Activated T-cell treated with anti-CD3 and anti-CD28 coated beads, Interleukin-2, amount 50 U/mL, for 4 hours (primary cell): ENCODE results near the gene PVALB. TPM values are rescaled to one million over a fixed set of nuclear protein-coding genes. Genes with fewer than 3 reads are reported as not detected.

Experiments
- ATAC-seq, 2 donors: fragments of 200-7000 bp; cut with Tn5 transposase; one replicate each; pipeline ENCODE4 v1.10.0; 2021
- DNase-seq: peaks from one replicate; pipeline ENCODE4 v3.0.0-alpha.2; 2020
- H3K27me3 Mint-ChIP-seq: one replicate; pipeline ENCODE4 v1.8.0; 2021; ENCODE audit warnings: low read depth, mixed read lengths
- H3K36me3 Mint-ChIP-seq: one replicate; pipeline ENCODE4 v1.8.0; 2022; ENCODE audit warnings: mixed read lengths; ENCODE audit not compliant: insufficient read depth
- H3K4me1 Mint-ChIP-seq: one replicate; pipeline ENCODE4 v1.8.0; 2021; ENCODE audit warnings: low read depth, mixed read lengths
- H3K4me3 Mint-ChIP-seq: one replicate; pipeline ENCODE4 v1.8.0; 2021; ENCODE audit warnings: mild to moderate bottlenecking, moderate library complexity, mixed read lengths
- H3K9me3 Mint-ChIP-seq: one replicate; pipeline ENCODE4 v1.8.0; 2021; ENCODE audit warnings: mixed read lengths
- total RNA-seq, 3 donors: library from RNA; stranded (reverse); gene quantifications; one replicate each; pipeline ENCODE4 v1.2.1, GENCODE V29; 2021

The PVALB gene
- total RNA-seq, 3 donors from 2014 or later, result not detected

GRCh38 chr22:36855478-36855877 lies 38.6 kb upstream of the PVALB start:
- DNase-seq (no peak), ATAC-seq (no peak)
- Mint-ChIP-seq H3K4me3 (no peak overlapping the region), H3K27me3 (peaks cover 4% of the 10 kb centered on the region), H3K4me1 (peaks cover 21% of the 10 kb centered on the region), H3K36me3 (no peaks in the 10 kb centered on the region), H3K9me3 (no peaks in the 10 kb centered on the region)

GRCh38 chr22:36853407-36854099 lies 36.7 kb upstream of the PVALB start:
- H3K4me3 Mint-ChIP-seq, result peak overlapping the region; percentile 45
- ATAC-seq (peak; percentile 84 to 87), DNase-seq (peak; percentile 84)
- peaks cover 16% of the 10 kb centered on the region for H3K27me3 Mint-ChIP-seq
- no peaks in the 10 kb centered on the region for H3K9me3 Mint-ChIP-seq
- H3K36me3 Mint-ChIP-seq, result no peaks in the 10 kb centered on the region
- peaks cover 15% of the 10 kb centered on the region for H3K4me1 Mint-ChIP-seq

DNA sequence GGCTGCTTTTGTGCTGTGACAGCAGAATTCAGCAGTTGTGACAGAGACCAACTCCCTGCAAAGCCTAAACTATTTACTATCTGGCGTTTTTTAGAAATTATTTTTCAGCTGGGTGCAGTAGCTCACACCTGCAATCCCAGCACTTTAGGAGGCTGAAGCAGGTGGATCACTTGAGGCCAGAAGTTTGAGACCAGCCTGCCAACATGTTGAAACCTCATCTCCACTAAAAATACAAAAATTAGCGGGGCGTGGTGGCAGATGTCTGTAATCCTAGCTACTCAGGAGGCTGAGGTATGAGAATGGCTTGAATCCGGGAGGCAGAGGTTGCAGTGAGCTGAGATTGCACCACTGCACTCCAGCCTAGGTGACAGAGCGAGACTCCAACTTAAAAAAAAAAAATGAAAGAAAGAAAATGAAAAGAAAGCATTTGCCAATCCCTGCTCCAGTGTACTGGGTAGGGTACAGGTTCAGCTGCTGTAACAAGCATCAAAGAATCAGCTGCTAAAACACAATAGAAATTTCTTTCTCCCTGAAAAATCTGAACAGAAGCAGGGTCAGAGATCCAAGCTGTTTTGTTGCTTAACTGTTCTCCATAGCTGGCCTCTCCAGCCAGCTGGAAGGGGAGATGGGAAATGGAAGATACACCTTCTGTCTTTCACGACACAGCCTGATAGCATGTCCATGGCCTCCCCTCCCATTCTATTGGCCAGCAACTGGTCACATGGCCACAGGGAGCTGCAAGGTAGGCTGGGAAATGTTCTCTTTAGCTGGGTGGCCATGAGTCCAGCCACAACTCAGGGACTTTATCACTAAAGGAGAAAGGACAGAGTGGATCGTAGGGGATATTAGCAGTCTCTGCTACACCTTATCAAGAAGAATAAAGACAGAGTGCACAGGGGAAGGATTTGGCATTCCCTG lies 35.5 kb upstream of the PVALB start:
- Mint-ChIP-seq H3K36me3 (no peaks in the 10 kb centered on the region), H3K9me3 (no peaks in the 10 kb centered on the region), H3K4me3 (no peak overlapping the region), H3K27me3 (peaks cover 20% of the 10 kb centered on the region), H3K4me1 (peaks cover 15% of the 10 kb centered on the region)
- no peak for DNase-seq
- no peak for ATAC-seq

GRCh38 chr22:36850682-36851081 lies 33.8 kb upstream of the PVALB start:
- Mint-ChIP-seq H3K36me3 (no peaks in the 10 kb centered on the region), H3K4me1 (peaks cover 8% of the 10 kb centered on the region), H3K27me3 (peaks cover 24% of the 10 kb centered on the region), H3K4me3 (no peak overlapping the region), H3K9me3 (no peaks in the 10 kb centered on the region)
- DNase-seq, result no peak
- ATAC-seq, result no peak

DNA sequence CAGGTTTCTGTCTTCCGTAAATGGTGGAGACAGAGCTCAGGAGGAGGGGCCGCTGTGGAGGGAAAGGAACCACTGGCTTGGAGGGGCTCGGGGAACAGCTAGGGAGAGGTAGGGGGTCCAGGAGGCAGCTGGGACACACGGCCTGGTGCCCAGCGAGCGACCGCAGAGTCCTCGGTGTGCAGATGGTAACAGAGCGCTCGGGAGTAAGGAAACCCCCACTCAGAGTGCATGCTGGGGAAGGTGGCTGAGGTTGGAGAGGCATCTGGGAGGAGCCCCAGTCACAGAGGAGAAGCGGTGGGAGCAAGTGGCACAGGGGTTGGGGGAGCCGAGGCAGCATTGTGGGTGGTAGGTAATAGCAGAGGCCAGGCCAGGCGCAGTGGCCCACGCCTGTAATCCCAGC lies 33.2 kb upstream of the PVALB start:
- Mint-ChIP-seq H3K4me3 (no peak overlapping the region), H3K4me1 (peaks cover 8% of the 10 kb centered on the region), H3K27me3 (peaks cover 26% of the 10 kb centered on the region), H3K9me3 (no peaks in the 10 kb centered on the region), H3K36me3 (no peaks in the 10 kb centered on the region)
- ATAC-seq (no peak), DNase-seq (no peak)

DNA sequence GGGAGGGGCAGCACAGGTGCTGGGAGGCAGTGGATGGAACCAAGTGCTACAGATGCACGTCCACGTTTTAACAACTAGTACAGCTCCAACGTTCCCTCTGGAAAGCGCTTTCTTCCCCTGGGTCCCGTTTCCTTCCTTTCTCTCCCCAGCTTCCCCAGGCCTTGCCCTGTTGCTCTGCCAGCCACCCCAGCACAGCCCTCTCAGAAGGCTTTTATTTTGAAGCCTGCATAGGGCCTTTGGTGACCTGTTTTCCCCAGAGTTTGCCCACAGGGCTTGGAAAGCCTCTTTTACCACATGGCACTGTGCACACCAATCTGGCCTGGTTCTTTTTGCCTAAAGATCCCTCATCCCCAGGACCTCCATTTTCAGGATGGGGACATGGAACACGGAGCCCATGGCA lies 30.1 kb upstream of the PVALB start:
- no peaks in the 10 kb centered on the region for H3K36me3 Mint-ChIP-seq
- no peak for ATAC-seq
- no peaks in the 10 kb centered on the region for H3K4me1 Mint-ChIP-seq
- no peak for DNase-seq
- H3K27me3 Mint-ChIP-seq, result peaks cover 42% of the 10 kb centered on the region
- H3K4me3 Mint-ChIP-seq, result no peak overlapping the region
- H3K9me3 Mint-ChIP-seq, result no peaks in the 10 kb centered on the region

GRCh38 chr22:36846271-36846670 lies 29.4 kb upstream of the PVALB start:
- no peak overlapping the region for H3K4me3 Mint-ChIP-seq
- DNase-seq, result no peak
- H3K27me3 Mint-ChIP-seq, result peaks cover 49% of the 10 kb centered on the region
- H3K4me1 Mint-ChIP-seq, result no peaks in the 10 kb centered on the region
- H3K36me3 Mint-ChIP-seq, result no peaks in the 10 kb centered on the region
- ATAC-seq, result no peak
- H3K9me3 Mint-ChIP-seq, result no peaks in the 10 kb centered on the region

DNA sequence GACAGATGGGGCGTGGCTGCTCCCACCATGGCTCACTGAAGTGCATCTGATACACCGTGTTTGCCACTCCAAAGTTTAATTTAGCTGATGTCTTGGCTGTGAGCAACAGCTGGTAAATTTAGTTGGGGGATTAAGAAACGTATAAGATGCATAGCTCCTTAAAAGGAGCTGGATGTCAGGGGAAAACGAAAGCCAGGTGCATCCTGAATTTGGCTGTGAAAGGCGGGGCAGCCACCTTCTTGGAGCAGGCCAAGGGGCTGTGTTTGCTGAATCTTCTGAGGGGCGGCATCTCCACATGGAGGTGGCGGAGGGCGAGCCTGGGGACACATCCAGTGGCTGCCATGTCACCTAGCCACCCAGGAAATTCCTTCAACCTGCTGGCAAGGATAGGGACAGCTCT lies 23.3 kb upstream of the PVALB start:
- H3K36me3 Mint-ChIP-seq, result no peaks in the 10 kb centered on the region
- no peaks in the 10 kb centered on the region for H3K4me1 Mint-ChIP-seq
- no peak for ATAC-seq
- DNase-seq, result no peak
- no peak overlapping the region for H3K4me3 Mint-ChIP-seq
- H3K9me3 Mint-ChIP-seq, result peaks cover 8% of the 10 kb centered on the region
- peaks cover 36% of the 10 kb centered on the region for H3K27me3 Mint-ChIP-seq

GRCh38 chr22:36839356-36840073 lies 22.7 kb upstream of the PVALB start:
- H3K4me3 Mint-ChIP-seq, result no peak overlapping the region
- no peak for DNase-seq
- peaks cover 8% of the 10 kb centered on the region for H3K9me3 Mint-ChIP-seq
- H3K27me3 Mint-ChIP-seq, result peaks cover 30% of the 10 kb centered on the region
- H3K4me1 Mint-ChIP-seq, result no peaks in the 10 kb centered on the region
- no peak for ATAC-seq
- no peaks in the 10 kb centered on the region for H3K36me3 Mint-ChIP-seq

DNA sequence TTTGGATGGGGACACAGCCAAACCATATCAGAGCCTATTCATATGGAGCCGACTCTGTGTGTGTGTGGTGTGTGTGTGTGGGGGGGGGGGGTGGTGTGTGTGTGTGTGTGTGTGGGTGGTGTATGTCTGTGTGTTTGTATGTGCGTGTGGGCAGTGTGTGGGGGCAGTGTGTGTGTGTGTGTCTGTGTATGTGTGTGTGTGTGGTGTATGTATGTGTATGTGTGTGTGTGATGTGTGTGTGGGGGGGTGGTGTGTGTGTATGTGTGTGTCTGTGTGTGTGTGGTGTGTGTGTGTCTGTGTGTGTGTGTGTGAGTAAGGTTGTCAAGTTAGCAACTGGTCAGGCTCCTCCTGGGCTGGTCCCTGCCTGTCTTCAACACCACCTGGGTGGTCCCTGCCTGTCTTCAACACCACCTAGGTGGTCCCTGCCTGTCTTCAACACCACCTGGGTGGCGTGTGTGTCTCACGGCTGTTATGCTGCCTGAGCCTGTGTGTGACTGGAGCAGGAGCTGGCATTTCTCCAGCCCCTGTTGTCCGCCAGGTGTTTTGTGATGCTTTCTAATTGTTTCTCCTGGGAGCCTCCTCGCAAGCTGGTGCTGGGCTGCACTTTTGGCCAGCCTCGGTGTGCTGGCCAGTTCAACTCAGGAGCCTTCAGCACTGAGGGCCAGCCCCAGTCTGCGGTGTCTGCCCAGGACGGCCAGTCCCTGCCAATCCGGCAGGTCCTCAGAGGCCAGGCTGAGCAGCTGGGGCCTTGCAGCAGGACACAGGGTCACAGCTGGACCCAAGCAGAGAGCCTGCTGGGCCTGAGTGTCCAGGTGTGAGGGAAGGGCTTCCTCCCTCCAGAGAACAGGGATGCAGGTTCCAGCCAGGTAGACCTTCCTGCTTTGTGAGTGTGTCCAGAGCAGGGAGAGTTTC lies 21.5 kb upstream of the PVALB start:
- DNase-seq, result no peak
- Mint-ChIP-seq H3K9me3 (peaks cover 8% of the 10 kb centered on the region), H3K27me3 (peaks cover 26% of the 10 kb centered on the region), H3K4me3 (no peak overlapping the region), H3K36me3 (no peaks in the 10 kb centered on the region), H3K4me1 (no peaks in the 10 kb centered on the region)
- no peak for ATAC-seq

GRCh38 chr22:36835903-36836302 lies 19.1 kb upstream of the PVALB start:
- no peak for DNase-seq
- no peak for ATAC-seq
- Mint-ChIP-seq H3K27me3 (peaks cover 29% of the 10 kb centered on the region), H3K4me1 (peaks cover 11% of the 10 kb centered on the region), H3K36me3 (no peaks in the 10 kb centered on the region), H3K9me3 (peaks cover 8% of the 10 kb centered on the region), H3K4me3 (no peak overlapping the region)

DNA sequence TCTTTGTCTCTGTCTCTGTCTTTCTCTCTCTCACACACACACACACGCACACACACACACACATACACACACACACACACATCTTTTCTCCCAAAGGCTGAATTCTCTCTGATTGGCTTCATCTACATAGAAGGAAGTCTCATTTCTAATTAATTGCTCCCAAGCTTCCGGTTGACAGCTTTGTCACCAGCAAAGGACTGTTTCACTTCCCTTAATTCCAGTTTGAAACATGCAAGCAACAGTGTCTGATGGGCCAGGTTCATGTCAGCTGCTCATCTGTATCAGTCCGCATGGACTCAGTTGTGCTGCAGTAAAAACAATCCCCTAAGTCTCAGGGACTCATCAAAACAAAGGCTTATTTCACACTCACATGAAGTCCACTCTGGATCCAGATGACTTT lies 16.2 kb upstream of the PVALB start:
- Mint-ChIP-seq H3K27me3 (peaks cover 30% of the 10 kb centered on the region), H3K4me3 (no peak overlapping the region), H3K9me3 (peaks cover 8% of the 10 kb centered on the region), H3K36me3 (no peaks in the 10 kb centered on the region), H3K4me1 (peaks cover 27% of the 10 kb centered on the region)
- no peak for DNase-seq
- ATAC-seq, result no peak

- ATAC-seq, result no peak
- Mint-ChIP-seq H3K4me1 (peaks cover 27% of the 10 kb centered on the region), H3K36me3 (no peaks in the 10 kb centered on the region), H3K4me3 (no peak overlapping the region), H3K9me3 (no peaks in the 10 kb centered on the region), H3K27me3 (peaks cover 30% of the 10 kb centered on the region)
- DNase-seq, result no peak
Observed at GRCh38 chr22:36831717-36832116, 14.9 kb upstream of the PVALB start.

DNA sequence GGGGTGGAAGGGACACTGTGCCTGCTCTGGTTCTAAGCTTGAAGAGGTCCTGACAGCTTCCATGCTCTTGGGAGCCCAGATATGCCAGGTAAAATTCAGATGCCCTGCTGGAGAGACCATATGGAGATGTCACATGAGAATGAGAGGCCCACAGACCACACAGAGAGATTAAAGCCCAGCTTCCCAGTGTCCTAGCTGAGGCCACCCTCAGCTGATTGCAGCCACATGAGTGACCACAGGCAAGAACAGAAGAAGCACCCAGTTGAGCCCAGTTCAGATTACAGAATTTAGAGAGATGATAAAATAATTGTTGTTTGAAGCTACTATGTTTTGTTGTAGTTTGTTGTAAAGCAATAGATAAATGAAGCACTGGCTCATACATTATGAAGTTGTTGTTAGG lies 14.4 kb upstream of the PVALB start:
- ATAC-seq (no peak), DNase-seq (no peak)
- H3K4me1 Mint-ChIP-seq, result peaks cover 27% of the 10 kb centered on the region
- peaks cover 30% of the 10 kb centered on the region for H3K27me3 Mint-ChIP-seq
- H3K36me3 Mint-ChIP-seq, result no peaks in the 10 kb centered on the region
- H3K9me3 Mint-ChIP-seq, result no peaks in the 10 kb centered on the region
- H3K4me3 Mint-ChIP-seq, result no peak overlapping the region
